ENCODE results near the gene PCK2.

The PCK2 gene

GRCh38 chr14:24115422-24116127 is 21.5 kb downstream of the PCK2 start:
- TF ChIP-seq SUZ12 (IDR thresholded peaks at IDR 0.05; ENCODE audit: extremely low read depth, insufficient read depth, insufficient read length) (no peak), ZNF274 (IDR thresholded peaks at IDR 0.05; ENCODE audit: low read depth, low read length) (no peak), YY1 (IDR thresholded peaks at IDR 0.05; ENCODE audit: insufficient read depth, insufficient read length) (no peak)
- H3K9me3 ChIP-seq (ENCODE audit: insufficient read depth, low read length) = no peaks in the 10 kb centered on the region
- H3K4me3 ChIP-seq (ENCODE audit: insufficient read length, low read depth) = peak overlapping the region; percentile 55
- H3K9ac ChIP-seq (ENCODE audit: insufficient read length, low read depth) = peak overlapping the region; percentile 65
- H3K4me1 ChIP-seq (ENCODE audit: insufficient read depth, insufficient read length) = peaks cover 3% of the 10 kb centered on the region
- no peaks in the 10 kb centered on the region for H3K27me3 ChIP-seq (ENCODE audit: insufficient read depth, insufficient read length)
- peaks cover 35% of the 10 kb centered on the region for H3K36me3 ChIP-seq (ENCODE audit: insufficient read depth, insufficient read length, low read length)
- DNase-seq (ENCODE audit: low read depth, low spot score) = no peak

GRCh38 chr14:24116128-24116814 is 22.2 kb downstream of the PCK2 start:
- Histone ChIP-seq H3K36me3 (ENCODE audit: insufficient read depth, insufficient read length, low read length) (peaks cover 42% of the 10 kb centered on the region), H3K4me1 (ENCODE audit: insufficient read depth, insufficient read length) (peaks cover 3% of the 10 kb centered on the region), H3K9me3 (ENCODE audit: insufficient read depth, low read length) (no peaks in the 10 kb centered on the region), H3K27me3 (ENCODE audit: insufficient read depth, insufficient read length) (no peaks in the 10 kb centered on the region), H3K4me3 (ENCODE audit: insufficient read length, low read depth) (peak overlapping the region; percentile 55), H3K9ac (ENCODE audit: insufficient read length, low read depth) (no peak overlapping the region)
- no peak for TF ChIP-seq ZNF274 (IDR thresholded peaks at IDR 0.05; ENCODE audit: low read depth, low read length)
- no peak for TF ChIP-seq YY1 (IDR thresholded peaks at IDR 0.05; ENCODE audit: insufficient read depth, insufficient read length)
- TF ChIP-seq SUZ12 (IDR thresholded peaks at IDR 0.05; ENCODE audit: extremely low read depth, insufficient read depth, insufficient read length) = no peak
- no peak for DNase-seq (ENCODE audit: low read depth, low spot score)

- DNase-seq (ENCODE audit: low read depth, low spot score) = no peak
- Histone ChIP-seq H3K36me3 (ENCODE audit: insufficient read depth, insufficient read length, low read length) (peaks cover 44% of the 10 kb centered on the region), H3K27me3 (ENCODE audit: insufficient read depth, insufficient read length) (no peaks in the 10 kb centered on the region)
Observed at GRCh38 chr14:24117179-24117578, 23.1 kb downstream of the PCK2 start.

GRCh38 chr14:24119691-24120090 is 25.6 kb downstream of the PCK2 start:
- Histone ChIP-seq H3K9me3 (ENCODE audit: insufficient read depth, low read length) (no peaks in the 10 kb centered on the region), H3K27me3 (ENCODE audit: insufficient read depth, insufficient read length) (no peaks in the 10 kb centered on the region), H3K4me3 (ENCODE audit: insufficient read length, low read depth) (no peak overlapping the region), H3K4me1 (ENCODE audit: insufficient read depth, insufficient read length) (peaks cover 3% of the 10 kb centered on the region), H3K36me3 (ENCODE audit: insufficient read depth, insufficient read length, low read length) (peaks cover 50% of the 10 kb centered on the region), H3K9ac (ENCODE audit: insufficient read length, low read depth) (no peak overlapping the region)
- DNase-seq (ENCODE audit: low read depth, low spot score) = no peak
- no peak for TF ChIP-seq SUZ12 (IDR thresholded peaks at IDR 0.05; ENCODE audit: extremely low read depth, insufficient read depth, insufficient read length)
- TF ChIP-seq YY1 (IDR thresholded peaks at IDR 0.05; ENCODE audit: insufficient read depth, insufficient read length) = no peak
- no peak for TF ChIP-seq ZNF274 (IDR thresholded peaks at IDR 0.05; ENCODE audit: low read depth, low read length)

More at GRCh38 chr14:24117179-24117578, 23.1 kb downstream of the PCK2 start:
- no peaks in the 10 kb centered on the region for H3K9me3 ChIP-seq (ENCODE audit: insufficient read depth, low read length)
- H3K4me1 ChIP-seq (ENCODE audit: insufficient read depth, insufficient read length) = peaks cover 3% of the 10 kb centered on the region
- TF ChIP-seq SUZ12 (IDR thresholded peaks at IDR 0.05; ENCODE audit: extremely low read depth, insufficient read depth, insufficient read length) (no peak), YY1 (IDR thresholded peaks at IDR 0.05; ENCODE audit: insufficient read depth, insufficient read length) (no peak), ZNF274 (IDR thresholded peaks at IDR 0.05; ENCODE audit: low read depth, low read length) (no peak)
- H3K9ac ChIP-seq (ENCODE audit: insufficient read length, low read depth) = no peak overlapping the region
- H3K4me3 ChIP-seq (ENCODE audit: insufficient read length, low read depth) = no peak overlapping the region

DNA sequence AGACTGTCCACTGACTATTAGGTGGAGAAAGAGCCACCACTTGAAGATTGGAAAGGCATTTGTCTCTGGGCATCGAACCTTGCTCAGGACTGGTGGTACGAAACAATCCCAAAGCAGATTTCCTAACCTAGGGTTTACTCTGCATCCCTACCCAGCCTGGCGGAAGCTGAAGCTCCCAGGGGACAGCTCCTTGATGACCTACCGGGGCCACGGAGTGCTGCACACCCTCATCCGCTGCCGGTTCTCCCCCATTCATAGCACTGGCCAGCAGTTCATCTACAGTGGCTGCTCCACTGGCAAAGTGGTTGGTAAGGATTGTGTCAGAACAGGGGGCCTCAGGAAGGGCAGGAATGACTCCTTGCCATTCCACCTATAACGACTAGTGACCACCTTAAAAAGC is 27.1 kb downstream of the PCK2 start:
- Histone ChIP-seq H3K9ac (ENCODE audit: insufficient read length, low read depth) (no peak overlapping the region), H3K36me3 (ENCODE audit: insufficient read depth, insufficient read length, low read length) (peaks cover 50% of the 10 kb centered on the region), H3K9me3 (ENCODE audit: insufficient read depth, low read length) (no peaks in the 10 kb centered on the region), H3K4me3 (ENCODE audit: insufficient read length, low read depth) (no peak overlapping the region), H3K4me1 (ENCODE audit: insufficient read depth, insufficient read length) (peaks cover 3% of the 10 kb centered on the region), H3K27me3 (ENCODE audit: insufficient read depth, insufficient read length) (no peaks in the 10 kb centered on the region)
- no peak for DNase-seq (ENCODE audit: low read depth, low spot score)
- no peak for TF ChIP-seq YY1 (IDR thresholded peaks at IDR 0.05; ENCODE audit: insufficient read depth, insufficient read length)
- TF ChIP-seq SUZ12 (IDR thresholded peaks at IDR 0.05; ENCODE audit: extremely low read depth, insufficient read depth, insufficient read length) = no peak
- TF ChIP-seq ZNF274 (IDR thresholded peaks at IDR 0.05; ENCODE audit: low read depth, low read length) = no peak

GRCh38 chr14:24122416-24122815 is 28.3 kb downstream of the PCK2 start:
- Histone ChIP-seq H3K9ac (ENCODE audit: insufficient read length, low read depth) (no peak overlapping the region), H3K27me3 (ENCODE audit: insufficient read depth, insufficient read length) (no peaks in the 10 kb centered on the region), H3K9me3 (ENCODE audit: insufficient read depth, low read length) (no peaks in the 10 kb centered on the region), H3K36me3 (ENCODE audit: insufficient read depth, insufficient read length, low read length) (peaks cover 42% of the 10 kb centered on the region), H3K4me1 (ENCODE audit: insufficient read depth, insufficient read length) (no peaks in the 10 kb centered on the region), H3K4me3 (ENCODE audit: insufficient read length, low read depth) (no peak overlapping the region)
- TF ChIP-seq YY1 (IDR thresholded peaks at IDR 0.05; ENCODE audit: insufficient read depth, insufficient read length) = no peak
- no peak for DNase-seq (ENCODE audit: low read depth, low spot score)

- Histone ChIP-seq H3K4me1 (ENCODE audit: insufficient read depth, insufficient read length) (no peaks in the 10 kb centered on the region), H3K9ac (ENCODE audit: insufficient read length, low read depth) (no peak overlapping the region), H3K4me3 (ENCODE audit: insufficient read length, low read depth) (no peak overlapping the region), H3K27me3 (ENCODE audit: insufficient read depth, insufficient read length) (no peaks in the 10 kb centered on the region), H3K36me3 (ENCODE audit: insufficient read depth, insufficient read length, low read length) (peaks cover 37% of the 10 kb centered on the region), H3K9me3 (ENCODE audit: insufficient read depth, low read length) (no peaks in the 10 kb centered on the region)
- no peak for DNase-seq (ENCODE audit: low read depth, low spot score)
- no peak for TF ChIP-seq SUZ12 (IDR thresholded peaks at IDR 0.05; ENCODE audit: extremely low read depth, insufficient read depth, insufficient read length)
- no peak for TF ChIP-seq YY1 (IDR thresholded peaks at IDR 0.05; ENCODE audit: insufficient read depth, insufficient read length)
- TF ChIP-seq ZNF274 (IDR thresholded peaks at IDR 0.05; ENCODE audit: low read depth, low read length) = no peak
Observed at GRCh38 chr14:24122898-24123297, 28.8 kb downstream of the PCK2 start.

Data from NT2/D1 (cell line).